ENCODE data around the gene MAD1L1. TPM values are rescaled to one million over a fixed set of nuclear protein-coding genes. Genes with fewer than 3 reads are reported as not detected.
"Not testable (repeated sequence)": the region's sequence is repeated elsewhere in the genome, so short reads cannot be mapped to it uniquely, and the experiment has no call there.

Gene MAD1L1
- total RNA-seq, 1 donor from 2014 or later: 41.4 TPM

DNA sequence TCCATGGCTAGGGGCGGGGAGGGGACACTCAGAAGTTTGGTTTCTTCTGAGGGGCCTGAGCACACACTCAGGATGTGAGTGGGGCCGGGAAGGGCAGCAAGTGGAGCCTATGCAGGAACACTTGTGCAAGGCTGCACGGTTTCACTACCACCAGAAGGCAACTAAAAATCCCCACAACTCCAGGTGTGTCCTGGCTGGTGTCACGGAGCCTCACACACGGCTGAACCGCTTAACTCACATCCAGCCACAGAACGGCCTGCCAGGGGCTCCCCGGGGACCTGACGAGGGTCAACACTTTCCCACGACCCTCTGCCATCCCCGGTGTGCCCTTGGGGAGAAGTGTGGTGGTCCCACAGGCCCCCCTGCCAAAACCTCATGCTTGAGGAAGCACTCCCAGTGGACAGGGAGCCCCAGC, 388.8 kb downstream of the MAD1L1 start:
- no peak for DNase-seq (ENCODE audit: low spot score)

DNA sequence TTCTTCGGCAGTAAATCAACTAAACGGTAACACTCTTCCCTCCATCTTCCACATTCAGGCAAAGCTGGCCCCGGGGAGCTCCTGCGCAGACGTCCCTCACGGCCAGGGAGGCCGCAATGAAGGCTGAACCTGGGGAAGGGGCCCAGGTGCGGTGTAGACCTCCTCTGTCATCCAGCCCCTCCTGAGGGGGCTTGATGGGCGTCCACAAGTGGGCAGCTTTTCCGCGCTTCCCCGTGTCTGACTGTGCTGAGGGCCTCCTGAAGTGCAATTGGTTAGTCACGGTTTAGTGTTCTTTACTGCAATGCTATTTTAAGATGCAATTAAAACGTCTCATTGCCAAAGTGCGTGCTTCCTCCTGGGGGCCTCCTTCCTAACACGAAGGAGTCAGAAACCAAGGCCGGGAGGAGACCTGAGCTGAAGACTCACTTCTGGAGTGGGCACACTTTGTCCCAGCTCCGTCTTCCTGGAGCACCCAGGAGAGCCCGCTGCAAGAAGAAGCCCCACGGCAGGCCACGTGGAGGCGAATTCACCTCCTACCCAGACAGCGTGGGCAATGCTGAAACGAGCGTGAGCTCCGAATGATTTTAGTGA, 389.4 kb downstream of the MAD1L1 start:
- no peak for DNase-seq (ENCODE audit: low spot score)

DNA sequence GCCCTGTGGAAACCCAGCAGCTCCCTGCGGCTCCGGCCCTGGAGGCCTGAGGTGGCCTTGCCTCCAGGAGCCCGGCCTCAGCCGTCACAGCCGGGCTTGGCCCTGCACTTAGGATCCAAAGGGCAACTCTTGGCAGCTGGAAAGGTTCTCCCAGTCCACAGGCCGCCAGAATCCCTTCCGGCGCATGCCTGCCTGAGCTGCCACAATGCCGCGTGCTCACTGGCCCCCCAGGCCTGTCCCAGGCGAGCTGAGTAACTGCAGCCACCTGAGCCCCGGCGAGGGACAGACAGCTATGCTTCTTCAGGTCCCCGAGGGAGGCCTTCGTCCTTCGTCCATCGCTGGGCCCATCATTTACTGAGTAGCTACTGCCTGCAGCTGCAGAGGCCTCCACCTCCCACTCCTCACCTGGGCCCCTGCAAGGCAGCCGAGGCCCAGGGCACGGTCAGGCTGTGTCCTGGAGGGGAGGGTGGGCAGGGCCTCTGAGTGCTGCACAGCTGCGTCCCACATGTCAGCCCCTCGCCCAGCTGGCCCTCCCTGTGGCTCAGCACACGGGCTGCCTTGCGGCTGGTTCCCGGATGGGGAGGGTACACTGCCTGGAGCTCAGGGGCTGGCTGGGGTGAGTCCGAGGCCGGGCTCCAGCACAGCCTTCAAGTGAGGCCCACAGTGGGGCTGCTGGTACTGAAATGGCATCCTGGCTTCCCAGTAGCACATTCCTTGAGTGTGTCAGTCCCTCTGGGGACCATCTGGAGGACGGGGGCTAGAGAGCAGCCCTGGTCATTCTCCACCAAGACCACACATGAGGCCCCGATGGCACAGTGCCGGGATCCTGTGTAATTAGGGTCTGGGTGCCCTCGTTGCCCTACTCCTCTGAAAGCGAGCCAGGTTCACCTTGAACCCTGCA, 390.2 kb downstream of the MAD1L1 start:
- no peak for DNase-seq (ENCODE audit: low spot score)

- DNase-seq (ENCODE audit: low spot score): not testable (repeated sequence)
These were observed 391.3 kb downstream of the MAD1L1 start for GRCh38 chr7:1841286-1842021.

- DNase-seq (ENCODE audit: low spot score): not testable (repeated sequence)
These were observed 392.0 kb downstream of the MAD1L1 start for GRCh38 chr7:1840744-1841143.

DNA sequence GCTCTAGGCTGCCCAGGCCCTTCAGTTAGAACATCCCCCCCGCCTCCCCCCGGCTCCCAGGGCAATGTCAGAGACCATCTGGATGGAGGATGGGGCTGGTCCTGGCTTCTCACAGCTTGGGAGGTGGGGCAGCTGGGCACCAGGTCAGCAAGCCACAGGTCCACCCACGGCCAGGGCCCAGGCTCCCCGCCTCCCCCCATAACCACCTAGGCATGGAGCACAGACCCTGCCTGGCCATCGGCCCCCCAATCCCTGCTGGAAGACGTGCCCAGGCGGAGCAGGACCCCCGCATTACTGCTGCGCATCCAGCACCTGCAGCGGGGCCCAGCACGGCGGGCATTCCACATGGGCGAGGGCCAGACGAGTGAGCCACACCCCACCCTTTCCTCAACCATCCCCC, 393.0 kb downstream of the MAD1L1 start:
- no peak for DNase-seq (ENCODE audit: low spot score)

DNA sequence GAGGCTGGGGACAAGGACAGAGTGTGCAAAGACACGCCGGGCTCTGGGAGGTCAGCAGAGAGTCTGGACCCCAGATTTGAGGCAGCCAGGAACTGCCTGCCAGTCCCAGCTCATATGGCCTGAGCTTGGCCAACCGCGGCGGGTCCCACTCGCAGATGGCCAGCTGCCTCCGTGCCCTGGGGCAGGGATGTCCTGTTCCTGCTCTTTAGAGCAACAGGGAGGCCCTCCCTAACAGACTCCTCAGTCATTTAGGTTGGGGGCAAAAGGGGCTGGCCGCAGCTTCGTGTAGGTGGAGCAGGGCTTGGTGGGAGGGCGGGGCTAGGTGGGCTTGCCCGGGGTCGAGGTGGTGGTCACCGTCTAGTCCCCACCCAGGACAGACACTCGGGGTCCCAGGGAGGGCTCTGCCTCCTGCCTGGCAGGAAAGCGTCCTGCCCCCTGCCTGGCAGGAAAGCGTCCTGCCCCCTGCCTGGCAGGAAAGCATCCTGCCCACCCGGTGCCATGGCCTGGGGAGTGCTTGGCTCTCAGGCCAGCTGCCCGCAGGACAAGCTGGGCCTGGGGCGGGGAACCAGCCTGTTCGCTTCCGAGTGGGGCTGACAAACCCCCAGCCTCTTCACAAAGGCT, 393.7 kb downstream of the MAD1L1 start:
- not testable (repeated sequence) for DNase-seq (ENCODE audit: low spot score)

- DNase-seq (ENCODE audit: low spot score): not testable (repeated sequence)
These were observed 394.2 kb downstream of the MAD1L1 start for GRCh38 chr7:1838544-1838872.

GRCh38 chr7:1837696-1838543, 394.8 kb downstream of the MAD1L1 start:
- not testable (repeated sequence) for DNase-seq (ENCODE audit: low spot score)

- not testable (repeated sequence) for DNase-seq (ENCODE audit: low spot score)
These were observed 400.7 kb downstream of the MAD1L1 start for GRCh38 chr7:1831933-1832535.

DNA sequence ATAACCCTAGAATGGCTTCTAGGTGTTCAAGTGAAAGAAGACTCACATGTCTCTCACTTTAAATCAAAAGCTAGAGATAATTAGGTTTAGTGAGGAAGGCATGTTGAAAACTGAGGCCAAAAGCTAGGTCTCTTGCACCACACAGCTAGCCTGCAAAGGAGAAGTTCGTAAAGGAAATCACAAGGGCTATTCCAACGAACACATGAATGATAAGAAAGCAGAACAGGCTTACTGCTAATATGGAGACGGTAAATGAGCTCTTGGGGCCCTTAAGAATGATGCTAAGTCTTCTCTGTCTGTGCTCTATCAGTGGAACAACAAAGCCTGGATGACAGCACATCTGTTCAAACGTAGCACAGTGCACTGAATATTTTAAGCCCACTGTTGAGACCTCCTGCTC, 401.3 kb downstream of the MAD1L1 start:
- DNase-seq (ENCODE audit: low spot score): not testable (repeated sequence)

DNA sequence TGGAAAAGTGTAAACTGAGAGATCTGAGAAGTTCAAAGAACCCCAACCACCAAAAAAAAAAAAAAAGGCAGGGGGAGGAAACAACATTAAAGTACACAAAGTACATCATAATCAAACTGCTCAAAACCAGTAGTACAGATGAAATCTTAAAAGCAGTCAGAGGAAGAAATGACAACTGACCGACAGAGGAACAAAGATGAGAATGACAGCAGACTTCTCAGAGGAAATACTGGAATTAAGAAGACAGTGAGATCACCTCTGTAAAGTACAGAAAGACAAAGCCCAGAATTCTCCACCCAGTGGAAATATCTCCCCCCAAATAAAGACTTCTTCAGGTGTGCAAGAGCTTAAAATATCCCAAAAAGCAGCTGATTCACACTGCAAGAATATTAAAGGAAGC, 403.1 kb downstream of the MAD1L1 start:
- not testable (repeated sequence) for DNase-seq (ENCODE audit: low spot score)

DNA sequence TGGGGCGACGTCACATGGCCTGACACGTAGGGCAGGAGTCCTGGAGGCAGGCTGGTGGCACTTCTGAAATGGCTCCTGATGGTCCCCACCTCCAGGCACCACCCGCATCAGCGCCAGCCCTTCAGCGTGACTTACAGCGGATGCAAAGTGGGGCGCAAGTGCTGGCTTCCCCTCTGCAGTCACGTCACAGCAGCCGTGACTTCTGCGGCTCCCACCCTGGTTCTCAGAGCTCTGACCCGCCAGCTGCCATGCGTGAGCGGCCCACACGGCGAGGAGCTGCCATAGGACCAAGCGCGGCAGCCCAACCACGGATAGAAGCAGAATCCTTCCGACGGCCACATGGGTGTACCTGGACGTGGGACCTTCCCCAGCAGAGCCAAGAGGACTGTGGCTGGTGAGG, 403.6 kb downstream of the MAD1L1 start:
- DNase-seq (ENCODE audit: low spot score): no peak

- not testable (repeated sequence) for DNase-seq (ENCODE audit: low spot score)
These were observed 404.6 kb downstream of the MAD1L1 start for GRCh38 chr7:1828170-1828569.

DNA sequence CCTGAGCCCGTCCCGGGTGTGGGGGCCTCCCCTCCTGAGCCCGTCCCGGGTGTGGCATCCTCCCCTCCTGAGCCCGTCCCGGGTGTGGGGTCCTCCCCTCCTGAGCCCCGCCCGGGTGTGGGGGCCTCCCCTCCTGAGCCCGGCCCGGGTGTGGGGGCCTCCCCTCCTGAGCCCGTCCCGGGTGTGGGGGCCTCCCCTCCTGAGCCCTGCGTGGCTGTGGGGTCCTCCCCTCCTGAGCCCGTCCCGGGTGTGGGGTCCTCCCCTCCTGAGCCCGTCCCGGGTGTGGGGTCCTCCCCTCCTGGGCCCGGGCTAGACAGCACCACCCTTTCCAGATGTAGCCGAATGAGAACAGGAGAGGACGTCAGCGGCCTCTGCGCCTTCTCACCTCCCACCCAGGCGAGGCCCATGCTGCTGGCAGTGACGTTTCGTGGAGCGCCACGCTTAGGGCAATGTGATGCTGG, 405.2 kb downstream of the MAD1L1 start:
- DNase-seq (ENCODE audit: low spot score): not testable (repeated sequence)

- DNase-seq (ENCODE audit: low spot score): not testable (repeated sequence)
These were observed 405.8 kb downstream of the MAD1L1 start for GRCh38 chr7:1826931-1827330.

GRCh38 chr7:1825897-1826741, 406.6 kb downstream of the MAD1L1 start:
- no peak for DNase-seq (ENCODE audit: low spot score)

- DNase-seq (ENCODE audit: low spot score): not testable (repeated sequence)
These were observed 407.2 kb downstream of the MAD1L1 start for GRCh38 chr7:1825647-1825896.

DNA sequence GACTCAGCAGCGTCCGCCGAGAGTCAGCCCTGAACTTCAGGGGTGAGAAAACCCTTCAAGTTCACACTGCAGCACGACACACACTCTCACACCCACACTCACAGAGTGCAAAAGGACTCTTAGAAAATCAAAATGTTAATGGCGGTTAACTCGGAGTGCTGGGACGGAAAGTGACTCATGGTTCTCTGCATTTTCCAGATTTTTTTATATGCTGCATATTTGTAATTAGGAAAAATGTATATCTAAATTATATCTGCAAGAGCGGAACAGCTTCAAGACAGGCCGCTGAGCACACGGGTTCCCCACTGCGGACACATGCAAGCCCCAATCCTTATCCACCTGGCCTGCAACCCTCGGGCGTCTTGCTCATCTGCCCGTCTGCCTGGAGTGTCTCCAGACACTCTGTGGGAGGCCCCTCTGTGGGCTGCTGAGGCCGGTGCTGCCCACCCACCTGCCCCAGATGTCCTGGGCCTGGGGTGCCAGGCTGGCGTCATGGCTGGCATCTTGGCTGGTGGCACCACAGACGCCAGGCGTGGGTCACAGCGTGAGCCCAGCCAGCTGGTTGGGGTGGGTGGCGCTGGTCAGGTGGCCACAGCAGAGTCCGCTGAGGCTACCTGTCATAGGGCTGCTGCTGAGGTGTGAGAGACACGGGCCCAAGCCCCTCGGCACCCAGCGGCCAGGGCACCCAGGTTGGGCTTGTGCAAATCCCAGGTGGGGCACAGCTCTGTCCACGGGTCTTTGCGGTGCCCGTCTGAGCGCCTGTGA, 407.7 kb downstream of the MAD1L1 start:
- not testable (repeated sequence) for DNase-seq (ENCODE audit: low spot score)

Data from ureter (tissue), 1 donor.